HG03469 (cell line): ENCODE measurements around the gene NEUROG2.

Source experiments
- ATAC-seq: cut with Tn5 transposase; IDR thresholded peaks from one replicate; pipeline ENCODE4 v1.9.1; 2021; ENCODE audit warnings: mild to moderate bottlenecking, moderate library complexity, moderate number of reproducible peaks; ENCODE audit not compliant: unreplicated experiment

The NEUROG2 gene

GRCh38 chr4:112521123-112522023, 5.4 kb upstream of the NEUROG2 start:
- no peak for ATAC-seq

GRCh38 chr4:112520598-112521122, 4.7 kb upstream of the NEUROG2 start:
- no peak for ATAC-seq

DNA sequence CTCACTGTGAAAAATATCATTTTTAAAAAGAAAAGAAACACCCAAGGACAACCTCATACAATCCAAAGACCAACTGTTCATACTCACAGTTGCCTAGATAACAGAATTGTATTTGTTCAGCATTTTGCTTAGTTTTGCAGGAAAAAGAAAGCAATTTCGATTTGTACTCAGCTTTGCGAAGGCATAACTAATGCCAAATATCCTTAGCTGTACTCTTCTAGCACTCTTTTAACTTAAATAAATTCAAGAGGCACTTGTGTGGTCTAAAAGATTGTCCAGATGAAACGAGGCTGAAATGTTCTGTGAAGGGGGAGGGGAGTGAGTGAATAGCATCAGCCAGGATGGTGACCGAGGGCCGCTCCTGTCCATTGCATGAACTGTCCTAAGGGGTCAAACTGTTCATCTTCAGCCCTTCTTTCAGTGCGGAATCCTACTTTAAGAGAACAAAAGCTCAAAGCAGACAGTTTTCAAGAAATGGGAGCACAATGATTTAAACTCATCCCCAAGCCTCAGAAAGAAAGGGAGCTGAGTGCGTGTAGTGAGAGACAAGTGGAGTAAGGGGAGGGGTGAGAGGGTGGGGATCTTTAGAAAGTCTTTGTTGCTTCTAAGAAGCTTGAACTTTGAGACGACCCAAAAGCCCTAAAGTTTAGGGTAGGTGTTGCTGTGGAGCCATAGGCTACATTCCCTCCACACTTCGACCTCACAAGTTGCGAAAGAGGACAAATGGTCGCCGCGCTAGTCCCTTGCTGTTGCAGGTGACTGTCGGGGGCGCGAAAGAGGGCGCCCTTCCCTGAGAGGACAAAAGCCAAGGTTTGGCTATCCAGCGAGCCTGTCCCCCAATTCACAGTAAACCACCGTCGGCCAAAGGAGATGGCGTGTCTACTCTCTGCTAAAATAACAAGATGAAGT, 4.0 kb upstream of the NEUROG2 start:
- no peak for ATAC-seq

- ATAC-seq, result no peak
Measured at GRCh38 chr4:112518675-112519074, 2.7 kb upstream of the NEUROG2 start.

- ATAC-seq, result no peak
Measured at GRCh38 chr4:112517911-112518310, 1.9 kb upstream of the NEUROG2 start.

- no peak for ATAC-seq
Measured at GRCh38 chr4:112517067-112517634, 1.2 kb upstream of the NEUROG2 start.

GRCh38 chr4:112516471-112517066, 589 bp upstream of the NEUROG2 start:
- peak; percentile 24 for ATAC-seq

DNA sequence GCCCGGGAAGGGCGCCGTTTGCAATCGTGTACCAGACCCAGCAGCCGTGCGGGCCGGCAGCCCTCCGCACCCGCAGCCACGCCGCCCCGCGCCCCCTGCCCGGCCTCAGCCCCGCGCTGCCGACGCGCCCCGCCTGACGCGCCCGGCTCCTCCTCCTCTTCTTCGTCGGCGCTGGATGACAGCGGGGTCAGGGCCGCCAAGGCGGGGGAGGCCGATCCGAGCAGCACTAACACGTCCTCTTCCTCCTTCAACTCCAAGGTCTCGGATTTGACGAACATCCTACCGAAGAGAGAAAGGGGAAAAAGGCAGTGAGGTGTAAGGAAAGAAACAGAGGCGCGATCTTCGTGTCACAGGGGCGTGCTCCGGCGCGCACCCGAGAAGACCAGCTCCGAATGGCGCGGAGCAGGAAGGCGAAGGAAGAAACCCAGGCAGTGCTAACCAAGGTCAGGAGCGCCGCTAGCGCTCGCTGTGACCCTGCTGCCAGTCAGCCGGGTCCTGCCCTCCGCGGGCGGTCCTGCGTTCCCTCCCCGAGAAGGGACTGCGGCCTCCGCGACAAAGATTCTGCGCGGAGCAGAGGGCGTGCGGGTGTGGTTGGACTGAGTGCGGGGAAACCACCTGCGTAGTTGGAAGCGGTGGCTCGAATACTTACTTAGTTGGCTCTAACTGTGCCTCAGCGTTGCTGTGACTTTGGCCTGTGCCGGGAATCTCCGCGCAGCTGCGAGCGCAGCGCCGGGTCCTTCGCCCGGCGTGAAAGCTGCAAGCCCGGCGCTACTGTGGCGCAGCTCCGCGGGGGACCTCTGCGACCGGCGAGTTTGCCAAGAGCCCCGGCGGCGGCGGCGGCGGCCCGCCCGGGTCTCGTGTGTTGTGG, 548 bp downstream of the NEUROG2 start:
- ATAC-seq, result peak; percentile 28

DNA sequence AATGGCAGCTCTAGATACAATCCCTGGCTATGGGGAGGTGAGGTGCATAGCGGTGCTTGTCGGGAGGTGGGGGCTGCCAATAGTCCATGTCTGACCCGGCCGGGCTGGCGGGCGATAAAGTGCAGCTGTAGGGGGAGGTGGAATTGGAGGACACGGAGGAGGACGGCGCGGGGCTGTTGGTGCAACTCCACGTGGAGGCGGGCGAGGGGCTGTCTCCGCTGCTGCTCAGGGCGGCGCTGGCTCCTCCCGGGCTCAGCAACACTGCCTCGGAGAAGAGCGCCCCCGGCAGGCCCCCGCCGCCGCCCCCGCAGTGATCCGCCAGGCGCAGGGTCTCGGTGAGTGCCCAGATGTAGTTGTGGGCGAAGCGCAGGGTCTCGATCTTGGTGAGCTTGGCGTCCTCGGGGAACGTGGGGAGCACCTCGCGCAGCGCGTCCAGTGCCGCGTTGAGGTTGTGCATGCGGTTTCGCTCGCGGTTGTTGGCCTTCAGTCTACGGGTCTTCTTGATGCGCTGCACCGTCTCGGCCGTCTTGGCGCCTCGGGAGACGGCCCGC, 1.3 kb downstream of the NEUROG2 start:
- no peak for ATAC-seq

- no peak for ATAC-seq
Measured at GRCh38 chr4:112513971-112514646, 1.9 kb downstream of the NEUROG2 start.

DNA sequence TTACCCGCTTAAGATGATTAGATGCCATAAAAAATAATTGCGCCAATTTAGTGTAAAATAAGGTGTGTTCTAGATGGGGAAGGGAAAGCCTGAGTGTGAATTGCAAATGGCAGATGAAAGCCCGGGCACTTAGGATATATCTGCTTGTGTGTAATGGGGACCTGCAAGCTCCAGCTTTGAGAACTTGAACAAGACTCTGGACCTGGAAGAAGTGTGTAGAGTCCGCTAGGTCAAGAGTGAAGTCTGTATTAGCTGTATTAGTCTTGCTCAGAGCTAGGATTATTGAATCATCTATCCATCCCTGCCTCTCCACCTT, 4.2 kb downstream of the NEUROG2 start:
- no peak for ATAC-seq

DNA sequence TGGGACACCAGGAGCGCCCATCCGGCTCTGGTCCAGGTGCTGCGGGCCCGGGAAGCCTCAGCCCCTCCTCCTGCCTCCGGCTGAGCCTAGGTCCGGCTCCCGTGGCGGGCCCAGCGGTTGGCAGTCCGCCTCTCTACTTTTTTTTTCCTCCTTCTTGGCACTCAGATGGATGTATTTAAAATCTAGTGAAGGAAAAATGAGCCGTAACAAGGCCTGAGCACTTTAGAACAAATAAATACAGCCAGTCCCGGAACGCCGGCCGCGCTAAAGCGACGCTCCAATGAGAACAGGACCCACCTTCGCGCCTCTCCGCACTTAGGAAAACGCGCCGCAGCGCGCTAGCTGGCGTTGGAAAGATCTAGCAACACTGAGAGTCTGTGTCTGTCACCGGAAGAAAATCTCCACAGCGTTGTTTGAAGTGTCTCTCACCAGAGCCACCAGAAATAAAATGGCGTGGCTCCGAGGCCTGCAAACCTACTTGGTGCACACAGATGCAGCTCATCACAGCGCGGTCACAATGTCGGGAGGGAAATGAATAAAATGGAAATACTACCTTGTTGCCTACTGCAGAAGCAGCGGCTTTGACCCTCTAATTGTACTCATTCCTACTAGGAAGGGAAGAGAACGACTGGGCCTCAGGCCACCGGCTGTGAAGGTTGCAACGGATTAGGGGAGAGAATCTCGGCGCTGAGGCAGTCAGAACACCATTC, 4.7 kb downstream of the NEUROG2 start:
- no peak for ATAC-seq

DNA sequence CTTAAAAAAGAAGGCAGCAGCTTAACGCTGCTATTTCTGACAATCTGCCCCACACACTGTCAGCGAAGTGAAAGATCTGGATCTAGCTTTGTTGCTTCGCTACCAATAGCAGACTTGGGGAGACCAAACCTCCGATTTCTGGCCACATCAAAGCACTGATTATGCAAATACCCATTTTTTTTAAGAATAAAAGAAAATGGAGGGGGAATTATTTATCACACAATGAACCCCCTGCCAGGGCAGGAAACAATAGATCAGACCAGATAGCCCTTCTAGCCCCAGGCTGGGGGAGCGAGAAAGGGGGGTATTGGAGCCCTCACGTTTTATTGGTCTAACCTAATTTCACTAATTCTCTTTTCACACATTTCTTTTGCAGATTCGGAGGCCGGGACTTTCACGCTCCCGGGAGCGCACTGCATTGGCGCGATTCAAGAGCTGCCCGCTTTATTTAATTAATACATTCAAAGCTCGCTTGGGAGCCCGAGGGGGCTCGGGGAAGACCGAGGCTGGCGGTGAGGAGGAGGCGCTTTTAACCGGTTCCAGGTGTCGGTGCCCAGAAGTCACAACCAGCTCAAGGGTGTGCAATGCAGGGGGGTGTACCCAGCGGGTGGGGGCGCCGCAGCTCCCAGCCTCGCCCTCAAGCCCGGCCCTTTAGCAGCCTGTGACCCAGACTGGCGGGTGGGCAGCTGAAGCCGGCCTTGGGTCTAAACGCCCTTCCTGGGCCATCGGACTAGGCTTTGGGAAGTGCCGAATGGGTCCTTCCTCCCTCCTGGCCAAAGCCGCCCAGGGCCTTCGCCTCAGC, 5.5 kb downstream of the NEUROG2 start:
- no peak for ATAC-seq

GRCh38 chr4:112509243-112510141, 6.5 kb downstream of the NEUROG2 start:
- no peak for ATAC-seq

DNA sequence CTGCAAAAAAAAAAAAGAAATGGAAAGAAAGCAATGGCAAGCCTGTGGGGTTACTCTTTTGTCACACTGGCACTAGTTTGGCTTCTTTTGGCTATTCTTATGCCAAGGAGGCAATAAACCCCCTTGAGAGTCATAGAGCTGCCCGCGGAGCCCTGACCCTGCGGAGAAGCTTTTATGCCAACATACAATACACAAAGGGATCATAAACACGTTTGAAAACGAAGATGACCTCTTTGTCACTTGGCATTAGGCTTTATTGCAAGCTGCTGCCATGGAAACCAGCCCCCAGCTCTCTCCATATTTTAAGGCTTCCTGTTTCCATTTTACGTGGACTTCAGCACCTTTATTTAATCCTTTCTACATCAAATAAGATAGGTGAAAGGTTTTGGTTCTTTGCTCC, 7.6 kb downstream of the NEUROG2 start:
- no peak for ATAC-seq

- no peak for ATAC-seq
Measured at GRCh38 chr4:112504807-112505206, 11.2 kb downstream of the NEUROG2 start.

GRCh38 chr4:112502871-112503270, 13.1 kb downstream of the NEUROG2 start:
- no peak for ATAC-seq
